Iris pigment epithelial cell (primary cell): ENCODE measurements around the gene DENND5A.
"Not testable (repeated sequence)": the region's sequence is repeated elsewhere in the genome, so short reads cannot be mapped to it uniquely, and the experiment has no call there.

Experiments used
- DNase-seq: peaks from one replicate; pipeline ENCODE4 v3.0.0-alpha.2; 2011; ENCODE audit warnings: low read depth

DENND5A gene

DNA sequence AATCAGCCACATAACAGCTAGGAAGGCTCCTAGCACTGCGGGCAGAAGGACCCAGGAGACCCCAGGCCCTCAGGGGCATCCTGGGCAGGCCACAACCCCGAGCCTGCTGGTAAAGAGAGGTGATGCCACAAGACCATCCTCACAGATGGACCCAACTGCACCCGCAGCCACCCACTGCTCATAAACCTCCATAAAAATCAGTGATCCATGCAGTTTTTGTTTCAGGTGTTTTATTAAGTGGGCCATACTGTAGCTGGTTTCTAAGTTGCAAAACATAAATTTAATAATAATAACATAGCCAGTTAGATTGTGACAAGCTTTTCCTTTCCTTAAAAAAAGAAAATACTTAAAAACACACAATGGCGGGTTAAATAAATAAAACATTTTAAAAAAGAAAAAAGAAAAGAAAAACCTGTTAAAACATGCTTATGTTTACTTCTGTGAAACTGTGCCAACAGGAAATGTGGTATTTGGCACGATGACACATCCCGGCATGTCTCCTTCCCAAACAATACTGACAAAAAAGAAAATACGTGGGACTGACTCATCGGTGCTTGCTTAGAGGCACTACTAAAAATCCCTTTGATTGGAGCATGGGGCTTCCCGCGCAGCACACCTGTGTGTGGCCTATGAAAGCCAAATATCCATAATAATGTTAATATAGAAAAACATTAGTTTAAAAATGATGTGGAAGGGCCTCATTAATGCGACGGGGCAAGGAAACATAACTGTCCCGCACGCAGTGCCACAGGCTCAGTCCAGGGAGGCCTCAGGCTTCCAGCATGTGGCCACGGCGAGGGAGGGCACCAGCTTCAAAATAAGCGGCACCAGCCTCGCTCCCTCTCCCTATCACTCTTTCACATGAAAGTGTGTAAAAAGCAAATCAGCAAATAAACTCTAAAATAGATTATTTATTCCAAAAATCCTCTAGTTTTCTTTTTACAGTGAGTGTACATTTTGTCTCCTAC, 126.3 kb downstream of the DENND5A start:
- DNase-seq, result peak; percentile 92

DNA sequence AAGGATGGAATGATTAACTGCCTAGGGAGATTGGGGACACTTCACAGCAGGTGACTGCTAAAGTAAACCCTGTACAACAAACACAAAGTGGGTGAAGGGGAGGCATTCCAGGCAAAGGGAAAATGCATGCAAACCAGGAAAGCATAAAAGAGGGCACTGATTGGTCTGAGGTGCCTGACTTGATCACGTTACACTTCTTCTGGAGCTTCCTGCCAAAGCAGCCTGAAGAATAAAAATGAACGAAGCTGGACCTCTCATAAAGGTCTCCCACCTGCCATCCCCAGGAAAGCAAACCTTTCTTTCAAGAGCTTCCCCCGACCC, 127.1 kb downstream of the DENND5A start:
- no peak for DNase-seq

- peak; percentile 71 for DNase-seq
These were observed 127.6 kb downstream of the DENND5A start for GRCh38 chr11:9137293-9138132.

GRCh38 chr11:9136741-9137140, 128.4 kb downstream of the DENND5A start:
- DNase-seq, result no peak

GRCh38 chr11:9133956-9134355, 131.2 kb downstream of the DENND5A start:
- no peak for DNase-seq

- DNase-seq, result no peak
These were observed 132.8 kb downstream of the DENND5A start for GRCh38 chr11:9132203-9132878.

DNA sequence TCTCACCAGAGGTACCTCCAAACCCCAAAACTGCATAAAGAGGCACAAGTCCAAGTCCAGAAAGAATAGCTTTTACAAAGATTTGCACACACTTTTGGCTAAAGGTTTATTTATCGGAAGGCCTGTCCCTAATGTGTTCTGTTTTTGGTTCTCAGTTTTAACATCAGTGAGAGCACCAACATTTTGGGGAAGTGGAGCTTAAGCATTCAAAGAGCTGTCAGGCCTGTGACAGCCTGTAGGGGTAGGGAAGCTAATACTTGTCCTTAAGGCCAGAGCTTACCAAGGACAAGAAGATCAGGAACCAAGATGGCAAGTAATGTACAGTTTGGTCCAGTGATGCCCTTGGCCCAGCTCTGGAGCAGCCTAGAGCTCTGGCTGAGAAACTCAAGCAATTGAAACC, 134.9 kb downstream of the DENND5A start:
- no peak for DNase-seq

DNA sequence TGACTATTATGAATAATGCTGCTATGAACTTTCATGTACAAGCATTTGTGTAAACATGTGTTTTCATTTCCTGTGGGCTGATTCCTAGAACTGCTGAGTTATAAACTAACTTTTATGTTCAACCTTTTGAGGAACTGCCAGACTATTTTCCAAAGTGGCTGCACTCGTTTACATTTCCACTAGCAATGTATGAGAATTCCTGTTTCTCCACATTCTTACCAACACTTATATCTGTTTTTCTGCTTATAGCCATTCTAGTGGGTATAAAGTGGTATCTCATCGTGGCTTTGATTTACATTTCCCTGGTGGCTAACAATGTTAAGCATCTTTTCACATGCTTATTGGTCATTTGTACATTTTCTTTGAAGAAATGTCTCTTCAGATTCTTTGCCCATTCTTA, 138.5 kb downstream of the DENND5A start:
- no peak for DNase-seq

DNA sequence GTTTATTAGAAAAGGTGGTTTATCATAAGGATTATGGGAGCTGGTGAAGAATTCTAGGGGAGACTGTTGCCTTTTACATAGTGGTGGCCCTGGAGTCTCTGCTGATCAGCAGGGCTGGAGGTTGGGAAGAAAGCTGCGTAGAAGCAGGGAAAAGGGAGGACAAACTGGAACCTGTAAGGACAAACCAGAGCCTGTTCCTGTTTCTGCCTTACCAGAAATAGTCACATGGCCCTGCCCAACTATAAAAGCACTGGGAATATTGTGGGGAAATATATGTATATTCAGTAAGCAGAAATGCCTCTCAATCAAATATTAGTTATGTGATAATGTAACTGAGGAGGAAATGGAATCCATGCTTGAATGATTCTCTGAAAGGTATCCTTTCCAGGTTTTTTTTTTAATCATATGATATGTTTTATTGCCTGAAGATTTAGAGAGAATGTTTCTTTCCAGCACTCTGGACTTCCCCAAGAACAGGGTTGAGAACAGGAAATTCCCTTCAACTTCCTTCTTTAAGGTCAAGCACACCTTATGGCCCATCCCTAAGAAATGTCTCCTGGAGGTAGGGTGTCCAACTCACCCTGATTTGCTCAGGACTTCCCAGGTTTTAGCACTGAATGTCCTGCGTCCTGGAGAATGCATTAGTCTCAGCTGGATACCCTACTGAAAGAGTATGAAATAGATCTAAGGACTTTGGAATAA, 139.8 kb downstream of the DENND5A start:
- DNase-seq, result no peak

DNA sequence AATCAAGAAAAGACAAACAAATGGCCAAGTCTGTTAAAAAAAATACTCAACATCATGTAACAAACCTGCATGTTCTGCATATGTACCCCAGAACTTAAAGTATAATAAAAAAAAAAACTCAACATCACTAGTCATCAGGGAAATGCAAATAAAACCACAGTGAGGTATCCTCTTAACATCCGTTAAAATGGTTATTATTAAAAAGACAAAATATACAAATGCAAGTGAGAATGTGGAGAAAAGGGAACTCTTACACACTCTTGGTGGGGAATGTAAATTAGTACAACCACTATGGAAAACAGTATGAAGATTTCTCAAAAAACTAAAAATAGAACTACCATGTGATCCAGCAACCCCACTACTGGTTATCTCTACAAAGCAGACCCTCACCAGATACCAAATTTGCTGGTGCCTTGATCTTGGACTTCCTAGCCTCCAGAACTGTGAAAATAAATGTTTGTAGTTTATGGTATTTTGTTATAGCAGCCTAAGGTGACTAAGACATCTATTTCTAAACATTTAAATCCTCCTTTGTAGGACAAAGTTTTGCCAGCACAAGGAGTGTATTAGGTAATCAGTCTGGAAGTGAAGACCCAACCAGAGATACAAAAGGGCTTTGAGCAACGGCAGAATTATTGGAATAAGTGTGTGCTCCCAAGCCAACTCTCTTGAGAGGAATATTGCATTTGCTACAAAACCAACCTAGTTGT, 141.4 kb downstream of the DENND5A start:
- no peak for DNase-seq

- no peak for DNase-seq
These were observed 143.7 kb downstream of the DENND5A start for GRCh38 chr11:9121469-9121796.

GRCh38 chr11:9120664-9121468, 144.3 kb downstream of the DENND5A start:
- DNase-seq, result no peak

GRCh38 chr11:9118277-9118676, 146.9 kb downstream of the DENND5A start:
- no peak for DNase-seq

DNA sequence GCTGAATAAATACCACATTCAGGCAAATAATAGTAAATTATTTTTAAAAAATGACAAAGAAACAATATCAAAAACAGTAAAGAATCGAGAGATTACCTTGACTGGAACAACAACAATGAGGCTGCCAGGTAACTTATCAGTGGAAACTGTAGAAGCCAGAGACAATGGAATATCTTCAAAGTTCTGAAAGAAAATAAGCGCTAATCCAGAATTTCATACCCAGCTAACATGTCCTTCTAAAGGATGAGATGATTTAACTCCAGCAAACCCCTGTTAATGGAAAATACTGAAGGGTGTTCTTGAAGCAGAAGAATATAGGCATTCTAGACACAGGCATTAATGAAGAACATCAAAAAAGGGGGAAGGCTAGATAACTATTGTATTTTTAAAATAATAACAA, 153.1 kb downstream of the DENND5A start:
- no peak for DNase-seq

DNA sequence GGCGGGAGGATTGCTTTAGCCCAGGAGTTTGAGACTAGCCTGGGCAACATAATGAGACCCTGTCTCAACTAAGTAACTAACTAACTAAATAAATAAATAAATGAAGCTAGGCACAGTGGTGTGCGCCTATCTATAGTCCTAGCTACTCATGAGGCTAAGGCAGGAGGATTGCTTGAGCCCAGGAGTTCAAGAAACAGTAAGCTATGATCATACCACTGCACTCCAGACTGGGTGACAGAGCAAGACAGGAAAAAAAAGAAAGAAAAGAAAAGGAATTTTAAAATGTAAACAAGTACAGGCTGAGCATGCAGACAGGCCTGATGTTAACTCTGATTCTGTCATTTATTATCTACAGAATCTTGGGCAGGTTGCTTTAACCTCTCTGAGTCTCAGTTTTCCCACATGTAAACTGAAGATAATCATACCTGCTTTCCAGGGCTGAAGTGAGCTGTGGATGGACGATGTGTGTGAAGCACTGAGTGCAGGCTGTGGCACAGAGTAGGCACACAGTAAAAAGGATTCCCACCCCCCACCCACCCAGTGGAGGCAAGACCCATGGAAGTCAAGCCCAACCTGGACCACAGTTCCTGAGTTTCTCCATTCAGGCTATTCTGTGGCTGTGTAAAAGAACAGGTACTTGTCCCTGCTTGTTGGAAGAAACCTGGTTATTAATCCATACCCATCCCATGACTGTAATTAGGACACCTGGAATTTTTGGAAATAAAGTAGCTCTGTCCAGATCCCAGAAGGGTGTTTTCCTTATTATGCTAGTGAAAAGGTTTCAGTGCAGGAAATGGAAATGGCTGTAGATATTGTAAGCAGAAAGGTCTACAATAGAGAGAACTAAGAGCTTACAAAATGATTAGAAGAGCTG, 155.1 kb downstream of the DENND5A start:
- DNase-seq, result peak; percentile 20

DNA sequence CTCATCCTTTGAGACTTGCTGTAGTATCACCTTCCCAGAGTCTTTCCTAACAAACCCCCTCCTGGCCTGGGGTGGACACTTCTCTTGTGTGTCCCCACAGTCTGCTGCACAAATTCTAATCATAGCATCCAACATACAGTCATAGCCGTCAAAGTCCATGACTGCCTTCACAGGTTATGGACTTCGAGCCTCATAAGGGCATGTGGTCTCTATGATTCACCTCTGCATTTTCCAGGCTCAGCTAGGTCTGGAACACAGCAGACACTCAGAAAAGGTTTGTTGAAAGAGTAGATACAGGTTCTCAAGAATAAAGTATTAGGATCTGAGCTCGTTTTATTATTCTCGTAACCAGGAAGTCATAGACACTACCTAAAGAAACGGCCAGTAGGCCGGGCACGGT, 160.6 kb downstream of the DENND5A start:
- DNase-seq, result no peak

- no peak for DNase-seq
These were observed 161.4 kb downstream of the DENND5A start for GRCh38 chr11:9103542-9104276.

DNA sequence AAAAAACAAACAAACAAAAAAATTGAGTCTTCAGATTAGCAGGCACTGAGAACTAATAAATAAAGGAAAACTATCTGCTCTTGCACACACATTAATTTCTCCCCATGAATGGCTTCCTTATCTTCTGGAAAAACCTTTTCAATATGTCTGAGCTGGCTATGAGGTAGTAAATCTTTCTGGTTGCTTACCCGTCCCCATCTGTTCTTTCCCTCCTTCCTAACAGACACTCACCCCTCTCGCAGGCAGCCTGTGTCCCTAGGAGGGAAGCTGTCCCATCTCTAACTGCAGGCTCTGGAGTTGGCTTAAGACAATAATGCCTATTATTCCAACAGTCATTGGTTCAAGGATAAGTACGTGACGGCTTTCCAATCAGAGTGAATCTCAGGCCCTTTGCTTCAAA, 165.5 kb downstream of the DENND5A start:
- DNase-seq, result no peak

DNA sequence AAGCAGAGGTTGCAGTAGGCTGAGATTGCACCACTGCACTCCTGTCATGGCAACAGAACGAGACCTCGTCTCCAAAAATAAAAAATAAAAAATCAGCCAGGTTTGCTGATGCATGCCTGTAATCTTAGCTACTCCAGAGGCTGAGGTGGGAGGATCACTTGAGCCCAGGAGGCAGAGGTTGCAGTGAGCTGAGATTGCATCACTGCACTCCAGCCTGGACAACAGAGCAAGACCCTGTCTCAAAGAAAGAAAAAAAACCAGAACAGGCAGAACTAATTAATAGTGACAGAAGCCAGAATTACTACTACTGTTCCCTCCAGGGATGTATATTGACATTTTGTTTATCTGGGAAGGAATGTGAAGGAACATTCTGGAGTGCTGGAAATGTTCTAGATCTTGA, 166.7 kb downstream of the DENND5A start:
- not testable (repeated sequence) for DNase-seq
